Brain pericyte (primary cell): ENCODE measurements around the gene PPP2R2D.
A peak's percentile ranks its signal among the peaks of the same experiment; 100 is the strongest.
"Not testable (repeated sequence)": the region's sequence is repeated elsewhere in the genome, so short reads cannot be mapped to it uniquely, and the experiment has no call there.

Source experiments
- DNase-seq: peaks from one replicate; pipeline ENCODE4 v3.0.0-alpha.2; 2012; ENCODE audit warnings: low read depth, low spot score

Gene PPP2R2D

GRCh38 chr10:131975796-131976195 lies 75.0 kb downstream of the PPP2R2D start:
- no peak for DNase-seq

- DNase-seq = no peak
Observed at GRCh38 chr10:131977323-131978096, 76.7 kb downstream of the PPP2R2D start.

DNA sequence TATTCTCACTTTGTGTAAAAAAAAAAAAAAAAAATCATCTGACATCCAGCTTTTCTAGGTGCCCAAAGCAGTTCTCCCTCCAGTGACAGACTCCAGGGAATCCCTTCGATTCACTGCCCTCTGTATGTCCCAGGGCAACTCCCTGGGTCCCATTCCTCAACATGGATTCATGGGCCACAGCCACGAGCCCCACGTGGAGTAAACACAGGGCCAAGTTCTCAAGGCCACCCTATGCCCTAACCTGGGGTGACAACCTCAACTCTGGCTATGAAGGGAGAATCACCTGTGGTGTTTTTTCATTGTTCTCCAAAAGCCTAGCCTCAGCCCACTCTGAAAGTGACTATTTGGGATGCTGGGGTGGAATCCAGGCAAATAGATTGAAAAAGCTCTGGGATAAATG lies 77.6 kb downstream of the PPP2R2D start:
- DNase-seq = no peak

DNA sequence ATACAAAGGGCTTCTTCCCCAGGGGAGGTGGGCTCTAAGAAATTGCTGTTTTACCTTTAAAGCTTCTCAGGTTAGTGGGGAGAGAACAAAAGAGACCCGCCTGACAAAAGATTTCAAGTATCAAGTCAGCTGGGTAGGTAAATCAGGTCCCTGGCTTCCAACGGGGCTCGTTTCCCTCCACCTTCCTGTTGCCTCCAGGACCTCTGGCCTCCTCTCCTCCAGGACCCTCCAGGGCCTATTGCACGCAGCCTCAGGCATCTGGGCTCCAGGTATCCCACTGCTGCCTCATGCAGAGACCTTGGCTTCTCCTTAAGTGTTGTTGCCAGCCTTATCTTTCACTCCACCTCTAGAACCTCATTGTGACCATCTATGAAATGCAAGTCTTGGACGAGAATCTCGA lies 78.0 kb downstream of the PPP2R2D start:
- no peak for DNase-seq

GRCh38 chr10:131979336-131979735 lies 78.5 kb downstream of the PPP2R2D start:
- DNase-seq = no peak

DNA sequence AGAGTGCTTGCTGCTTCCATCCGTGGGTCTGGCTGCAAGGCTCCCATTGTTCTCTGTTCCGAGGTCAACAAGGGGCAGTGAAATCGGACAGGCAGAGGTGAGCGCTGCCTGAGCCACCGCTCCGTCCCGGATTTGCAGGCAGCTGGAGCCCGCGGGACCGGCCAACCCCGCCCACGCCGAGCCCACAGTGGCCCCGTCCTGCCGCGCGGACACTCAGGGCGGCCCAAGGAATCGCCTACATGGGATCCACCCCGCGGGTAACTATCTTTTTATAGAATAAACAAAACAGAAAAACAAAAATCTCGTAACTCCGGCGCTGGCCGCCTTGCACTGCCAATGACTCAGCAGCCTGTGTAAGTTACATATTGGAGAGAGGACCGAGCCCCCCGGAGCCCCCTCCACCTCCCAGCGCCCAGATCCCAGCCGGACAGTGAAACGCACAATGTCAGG lies 79.0 kb downstream of the PPP2R2D start:
- no peak for DNase-seq

DNA sequence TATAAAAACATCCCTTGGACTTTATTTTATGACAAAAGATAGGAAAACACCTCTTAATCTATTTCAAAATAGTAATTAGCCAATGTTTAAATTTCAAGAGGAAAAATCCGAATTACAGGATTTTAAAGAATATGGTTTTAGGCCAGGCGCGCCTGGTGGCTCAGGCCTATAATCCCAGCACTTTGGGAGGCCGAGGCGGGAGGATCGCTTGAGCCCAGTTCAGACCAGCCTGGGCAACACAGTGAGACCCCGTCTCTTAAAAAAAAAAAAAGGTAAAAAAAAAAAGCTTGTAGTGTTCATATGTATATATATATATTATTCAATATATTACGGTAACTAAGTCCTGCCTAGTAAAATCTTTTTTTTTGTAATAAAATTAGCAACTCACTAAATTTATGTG lies 79.5 kb downstream of the PPP2R2D start:
- DNase-seq = no peak

DNA sequence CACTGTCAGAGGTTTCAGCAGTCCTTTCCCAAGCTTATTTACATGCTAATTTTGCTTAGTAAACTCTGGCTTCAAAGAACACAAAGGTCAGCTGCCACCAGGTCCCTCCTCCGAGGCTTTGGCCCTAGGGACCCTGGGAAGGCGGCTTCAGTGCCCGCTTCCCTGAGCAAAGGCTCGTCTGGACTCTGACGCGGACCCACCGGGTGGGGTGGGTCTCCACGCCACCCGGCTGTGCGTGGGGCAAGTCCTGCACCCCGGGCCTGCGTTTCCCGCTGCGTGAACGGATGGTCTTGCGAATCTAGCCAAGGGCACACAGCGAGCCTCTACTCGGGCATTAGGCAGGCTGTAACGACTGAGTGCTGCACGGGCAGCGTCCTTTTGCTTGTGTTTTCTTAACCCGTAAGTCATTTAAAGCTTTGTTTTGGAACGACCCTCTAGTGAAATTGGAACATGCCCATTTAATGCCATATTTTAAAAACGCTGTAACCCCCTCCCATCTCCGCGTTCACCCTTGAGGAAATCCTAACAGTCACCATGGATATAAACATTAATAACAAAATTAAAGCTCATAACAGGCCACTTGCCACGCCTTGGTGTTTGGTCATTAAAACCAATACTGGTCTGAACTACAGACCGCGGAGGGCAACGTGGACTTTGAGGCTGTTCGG lies 80.1 kb downstream of the PPP2R2D start:
- no peak for DNase-seq

DNA sequence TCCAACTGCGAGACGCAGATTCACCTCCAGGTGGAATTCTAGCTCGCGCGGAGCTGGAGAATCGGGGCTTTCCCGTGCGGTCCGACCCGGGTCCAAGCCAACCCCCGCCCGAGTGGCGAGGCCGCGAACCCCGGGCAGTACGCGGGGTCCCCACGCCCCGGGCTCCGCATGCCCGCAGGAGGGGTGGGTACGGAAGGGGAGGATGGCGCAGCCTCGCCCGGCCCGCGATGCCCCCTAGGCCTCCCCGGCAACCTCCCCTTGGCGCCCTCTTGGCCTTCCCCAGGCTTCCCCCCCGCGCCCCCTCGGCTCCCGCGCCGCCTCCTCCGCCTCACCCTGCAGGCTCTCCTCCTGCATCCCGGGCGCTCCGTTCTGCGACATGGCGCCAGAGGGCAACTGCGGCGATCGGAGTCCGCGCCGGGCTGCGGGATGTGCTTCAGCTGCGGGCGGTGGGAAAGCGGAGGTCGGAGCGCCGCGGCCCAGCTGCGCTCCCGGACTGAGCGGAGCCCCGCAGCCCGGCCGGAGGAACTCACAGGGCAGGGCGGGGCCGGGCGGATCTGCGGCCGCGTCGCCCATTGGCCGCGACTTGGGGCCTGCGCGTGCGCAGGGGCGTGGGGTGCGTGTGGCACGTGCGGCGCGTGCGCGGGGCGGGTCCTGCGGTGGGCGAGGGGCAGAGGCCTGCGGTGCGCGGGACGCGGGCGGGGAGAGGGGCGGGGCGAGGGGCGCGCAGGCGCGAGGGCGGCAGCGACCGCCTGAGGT lies 80.8 kb downstream of the PPP2R2D start, which contains the start of gene BNIP3:
BNIP3 (minus strand) TSS at position 495 of the 756 bp plus-strand sequence; CDS start at position 378, 117 bp downstream.
- peak; percentile 47 for DNase-seq

DNA sequence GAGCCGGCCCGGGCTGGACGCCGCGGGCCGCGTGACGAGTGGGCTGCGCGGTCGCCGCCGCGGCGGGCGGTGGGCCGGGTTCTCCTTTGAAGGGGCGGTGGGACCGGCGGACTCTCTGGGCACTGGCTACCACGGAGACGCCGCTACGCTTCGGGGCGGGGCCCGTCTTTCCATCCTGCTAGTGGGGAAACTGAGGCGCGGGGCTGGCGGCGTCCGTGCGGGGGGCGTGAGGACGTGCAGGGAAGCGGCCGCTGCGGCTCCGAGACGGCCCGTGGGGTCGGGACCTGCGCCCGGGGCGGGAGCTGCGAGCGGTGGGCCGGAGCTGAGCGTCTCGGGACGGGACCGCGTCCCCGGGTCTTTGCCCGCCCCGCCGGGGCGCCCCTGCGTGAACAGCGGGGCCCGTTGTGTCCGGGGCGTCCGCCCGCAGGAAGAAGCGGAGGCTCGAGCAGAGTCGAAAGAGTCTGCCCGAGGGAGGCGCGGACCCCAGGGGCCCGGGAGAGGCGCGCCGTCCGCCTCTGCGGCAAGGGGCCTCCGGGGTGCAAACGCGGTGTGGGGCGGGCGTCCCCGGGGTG lies 81.5 kb downstream of the PPP2R2D start:
- no peak for DNase-seq

- DNase-seq = no peak
Observed at GRCh38 chr10:131982796-131983195, 82.0 kb downstream of the PPP2R2D start.

- DNase-seq = no peak
Observed at GRCh38 chr10:131983780-131984179, 83.0 kb downstream of the PPP2R2D start.

DNA sequence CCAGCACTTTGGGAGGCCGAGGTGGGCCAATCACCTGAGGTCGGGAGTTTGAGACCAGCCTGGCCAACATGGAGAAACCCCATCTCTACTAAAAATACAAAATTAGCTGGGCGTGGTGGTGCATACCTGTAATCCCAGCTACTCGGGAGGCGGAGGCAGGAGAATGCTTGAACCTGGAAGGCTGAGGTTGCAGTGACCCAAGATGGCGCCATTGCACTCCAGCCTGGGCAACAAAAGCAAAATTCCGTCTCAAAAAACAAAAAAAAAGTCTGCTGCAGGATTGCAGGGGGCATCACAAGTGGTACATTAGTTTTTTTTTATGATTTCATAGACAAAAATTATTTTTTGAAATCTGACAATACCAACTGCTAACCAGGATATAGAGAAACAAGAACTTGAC lies 86.0 kb downstream of the PPP2R2D start:
- not testable (repeated sequence) for DNase-seq

DNA sequence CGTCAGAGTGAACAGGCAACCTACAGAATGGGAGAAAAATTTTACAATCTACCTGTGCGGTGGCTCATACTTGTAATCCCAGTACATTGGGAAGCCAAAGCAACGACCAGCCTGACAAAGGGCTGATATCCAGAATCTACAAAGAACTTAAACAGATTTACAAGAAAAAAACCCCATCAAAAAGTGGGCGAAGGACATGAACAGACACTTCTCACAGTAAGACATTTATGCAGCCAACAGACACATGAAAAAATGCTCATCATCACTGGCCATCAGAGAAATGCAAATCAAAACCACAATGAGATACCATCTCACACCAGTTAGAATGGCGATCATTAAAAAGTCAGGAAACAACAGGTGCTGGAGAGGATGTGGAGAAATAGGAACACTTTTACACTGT lies 86.5 kb downstream of the PPP2R2D start:
- not testable (repeated sequence) for DNase-seq

DNA sequence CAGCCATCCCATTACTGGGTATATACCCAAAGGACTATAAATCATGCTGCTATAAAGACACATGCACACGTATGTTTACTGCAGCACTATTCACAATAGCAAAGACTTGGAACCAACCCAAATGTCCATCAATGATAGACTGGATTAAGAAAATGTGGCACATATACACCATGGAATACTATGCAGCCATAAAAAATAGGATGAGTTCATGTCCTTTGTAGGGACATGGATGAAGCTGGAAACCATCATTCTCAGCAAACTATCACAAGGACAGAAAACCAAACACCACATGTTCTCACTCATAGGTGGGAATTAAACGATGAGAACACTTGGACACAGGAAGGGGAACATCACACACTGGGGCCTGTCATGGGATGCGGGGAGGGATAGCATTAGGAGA lies 87.0 kb downstream of the PPP2R2D start:
- DNase-seq = not testable (repeated sequence)

- DNase-seq = no peak
Observed at GRCh38 chr10:131991726-131992125, 90.9 kb downstream of the PPP2R2D start.

DNA sequence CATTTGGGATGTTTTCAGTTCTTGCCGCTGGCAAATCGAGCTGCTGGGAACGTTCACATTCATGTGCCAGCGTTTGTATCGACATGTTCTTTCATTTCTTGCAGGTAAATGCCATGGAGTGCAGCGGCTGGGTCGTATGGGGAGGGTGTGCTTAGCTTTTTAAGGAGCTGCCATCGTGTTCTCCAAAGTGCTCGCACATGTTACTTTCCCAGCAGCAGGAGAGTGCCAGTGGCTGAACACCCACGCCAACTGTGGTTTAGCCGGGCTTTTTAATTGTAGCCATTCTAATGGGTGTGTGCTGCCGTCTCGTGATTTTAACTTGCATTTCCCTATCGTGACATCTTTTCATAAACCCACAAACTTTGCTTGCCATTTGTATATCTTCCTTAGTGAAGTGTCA lies 92.5 kb downstream of the PPP2R2D start:
- DNase-seq = no peak

DNA sequence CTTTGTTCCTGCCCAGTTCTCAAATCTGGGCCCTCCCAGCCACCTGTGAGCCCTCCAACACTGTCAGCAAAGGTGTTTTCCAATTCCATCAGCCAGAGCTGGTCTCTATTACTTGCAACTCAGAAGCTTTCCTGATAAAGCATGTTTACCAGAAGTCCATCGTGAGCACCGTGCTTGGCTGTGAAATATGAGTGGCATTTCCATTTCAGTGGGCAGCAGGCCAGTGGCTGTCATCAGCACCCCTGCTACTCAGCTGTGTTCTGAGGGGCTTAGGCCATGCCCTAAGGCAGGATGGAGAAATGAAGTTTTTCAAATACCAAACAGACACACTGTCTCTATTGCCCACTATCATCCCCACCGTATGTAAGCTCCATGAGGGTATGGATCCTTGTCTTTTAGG lies 93.6 kb downstream of the PPP2R2D start:
- DNase-seq = no peak

DNA sequence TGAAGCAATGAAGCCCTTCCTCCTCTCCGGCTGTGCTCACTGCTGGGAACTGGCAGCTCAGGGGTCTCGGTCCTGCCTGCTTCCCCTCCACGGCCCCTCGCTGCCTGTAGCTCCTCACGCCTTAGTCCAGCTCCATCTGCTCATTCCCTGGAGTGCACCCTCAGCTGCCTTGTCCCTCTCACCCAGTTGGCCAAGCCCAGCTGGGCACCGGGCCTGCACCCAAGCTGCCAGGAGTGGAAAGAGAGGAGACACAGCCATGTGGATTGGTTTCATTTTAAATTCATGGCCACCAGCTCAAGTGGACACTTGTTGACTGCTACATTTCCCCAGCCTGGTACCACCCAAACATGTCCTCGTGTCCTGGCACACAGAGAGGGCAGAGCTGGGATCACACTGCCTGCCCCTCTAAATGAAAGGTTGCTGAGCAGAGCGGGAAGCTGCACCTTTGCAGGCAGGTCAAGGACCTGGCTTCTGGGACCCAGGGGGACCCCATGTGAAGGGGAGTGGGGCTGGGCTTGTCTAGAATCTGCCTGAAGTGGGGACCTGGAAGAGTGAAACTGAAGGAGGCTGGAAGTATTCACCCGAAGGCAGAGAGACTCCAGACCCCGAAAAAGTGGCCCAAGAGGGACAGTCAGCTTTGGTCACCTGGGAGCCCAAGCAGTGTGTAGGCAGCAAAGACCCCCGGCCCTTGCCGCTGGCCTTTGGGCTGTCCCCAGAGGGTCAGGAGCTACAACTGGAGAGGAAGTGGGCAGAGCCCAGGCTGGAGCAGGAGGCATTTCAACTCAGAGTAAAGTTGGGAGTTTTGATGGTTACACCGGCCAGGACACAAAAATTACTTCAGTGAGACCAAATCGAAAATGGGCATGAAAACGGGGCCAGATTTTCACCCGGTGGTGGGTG lies 95.9 kb downstream of the PPP2R2D start:
- no peak for DNase-seq

DNA sequence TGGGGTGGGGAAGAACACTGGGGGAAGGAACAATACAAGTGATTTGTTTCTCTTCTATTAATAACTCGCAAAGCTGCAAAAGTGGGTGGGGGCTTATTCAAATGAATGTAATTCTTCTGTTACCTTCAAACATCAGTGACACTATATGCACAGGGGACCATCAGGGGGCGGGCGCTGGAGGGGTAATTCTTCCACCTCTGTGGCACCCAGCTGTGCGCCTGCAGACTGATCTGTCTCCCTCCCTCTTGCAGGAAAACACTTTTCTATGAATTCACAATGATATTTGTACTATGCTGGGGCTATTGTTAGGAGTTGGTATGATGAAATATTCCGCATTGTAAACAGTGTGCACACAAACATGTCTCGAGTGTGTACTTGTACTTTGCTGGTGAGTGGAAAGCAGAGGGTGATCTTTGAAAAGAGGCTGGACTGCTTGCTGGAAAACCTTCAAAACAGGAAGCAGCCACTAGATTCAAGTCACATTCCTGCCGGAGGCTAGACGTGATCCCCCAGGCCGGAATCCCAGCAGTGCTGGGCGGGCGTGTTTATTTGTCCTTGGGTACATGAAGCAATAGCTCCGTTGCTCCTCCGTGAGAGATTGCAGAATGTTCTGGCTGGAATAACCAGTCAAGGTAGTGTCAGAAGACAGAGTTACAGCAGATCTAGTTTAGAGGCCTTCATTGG lies 96.7 kb downstream of the PPP2R2D start:
- DNase-seq = peak; percentile 17
